Measurements from ENCODE around the gene CAMP. TPM values are rescaled to one million over a fixed set of nuclear protein-coding genes. Genes with fewer than 3 reads are reported as not detected.

The CAMP gene
- total RNA-seq, 1 experiment from 2014 or later = not detected

DNA sequence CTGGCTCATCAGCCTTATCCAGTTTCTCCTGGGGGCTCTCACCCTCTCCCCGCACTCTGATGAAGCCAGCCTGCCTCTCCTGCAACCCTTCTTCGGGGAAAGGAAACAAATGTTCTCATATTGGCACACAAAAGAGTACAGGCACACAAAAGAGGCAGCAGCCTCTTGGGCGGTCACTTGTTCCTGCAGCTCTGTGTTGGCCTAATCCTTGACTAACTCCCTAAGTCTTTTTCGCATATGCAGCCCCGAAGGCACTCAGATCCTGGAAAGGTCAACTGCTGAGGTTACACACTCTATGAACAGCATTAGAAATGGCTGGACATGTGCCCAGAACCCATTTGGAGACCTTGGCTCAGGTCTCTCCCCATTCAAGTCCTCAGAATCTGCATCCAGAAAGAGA lies 7.4 kb upstream of the CAMP start:
- DNase-seq = no peak
- no peak overlapping the region for H3K4me3 ChIP-seq (ENCODE audit: low read depth, low read length)
- Mint-ChIP-seq H3K9me3 (ENCODE audit: unreplicated experiment) (no peaks in the 10 kb centered on the region), H3K27me3 (ENCODE audit: insufficient read depth, unreplicated experiment) (no peaks in the 10 kb centered on the region), H3K4me3 (ENCODE audit: unreplicated experiment) (no peak overlapping the region), H3K4me1 (ENCODE audit: low read depth, unreplicated experiment) (no peaks in the 10 kb centered on the region), H3K27ac (ENCODE audit: unreplicated experiment) (no peak overlapping the region), H3K36me3 (ENCODE audit: insufficient read depth, unreplicated experiment) (no peaks in the 10 kb centered on the region)
- TF ChIP-seq, protein P1, sequence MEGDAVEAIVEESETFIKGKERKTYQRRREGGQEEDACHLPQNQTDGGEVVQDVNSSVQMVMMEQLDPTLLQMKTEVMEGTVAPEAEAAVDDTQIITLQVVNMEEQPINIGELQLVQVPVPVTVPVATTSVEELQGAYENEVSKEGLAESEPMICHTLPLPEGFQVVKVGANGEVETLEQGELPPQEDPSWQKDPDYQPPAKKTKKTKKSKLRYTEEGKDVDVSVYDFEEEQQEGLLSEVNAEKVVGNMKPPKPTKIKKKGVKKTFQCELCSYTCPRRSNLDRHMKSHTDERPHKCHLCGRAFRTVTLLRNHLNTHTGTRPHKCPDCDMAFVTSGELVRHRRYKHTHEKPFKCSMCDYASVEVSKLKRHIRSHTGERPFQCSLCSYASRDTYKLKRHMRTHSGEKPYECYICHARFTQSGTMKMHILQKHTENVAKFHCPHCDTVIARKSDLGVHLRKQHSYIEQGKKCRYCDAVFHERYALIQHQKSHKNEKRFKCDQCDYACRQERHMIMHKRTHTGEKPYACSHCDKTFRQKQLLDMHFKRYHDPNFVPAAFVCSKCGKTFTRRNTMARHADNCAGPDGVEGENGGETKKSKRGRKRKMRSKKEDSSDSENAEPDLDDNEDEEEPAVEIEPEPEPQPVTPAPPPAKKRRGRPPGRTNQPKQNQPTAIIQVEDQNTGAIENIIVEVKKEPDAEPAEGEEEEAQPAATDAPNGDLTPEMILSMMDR (IDR thresholded peaks at IDR 0.05; ENCODE audit: insufficient read depth in 1 of 2, low read depth in 1 of 2, low read length in 1 of 2, severe bottlenecking in 1 of 2, unreplicated experiment in 1 of 2) = no peak
- H3K36me3 ChIP-seq (ENCODE audit: control insufficient read depth, insufficient read depth, low read length) = no peaks in the 10 kb centered on the region
- no TSS peak for BruUV-seq (replicated peaks)
- H3K27me3 ChIP-seq (replicated peaks; ENCODE audit: control insufficient read depth, insufficient read depth, low read length) = no peaks in the 10 kb centered on the region
- CTCF ChIA-PET = no interaction called here
- no peaks in the 10 kb centered on the region for H3K4me1 ChIP-seq
- no peaks in the 10 kb centered on the region for H3K9me3 ChIP-seq
- POLR2A ChIA-PET = no interaction called here
- intact Hi-C loops (cut with micrococcal nuclease; ENCODE audit: unreplicated experiment) = no loop called here

DNA sequence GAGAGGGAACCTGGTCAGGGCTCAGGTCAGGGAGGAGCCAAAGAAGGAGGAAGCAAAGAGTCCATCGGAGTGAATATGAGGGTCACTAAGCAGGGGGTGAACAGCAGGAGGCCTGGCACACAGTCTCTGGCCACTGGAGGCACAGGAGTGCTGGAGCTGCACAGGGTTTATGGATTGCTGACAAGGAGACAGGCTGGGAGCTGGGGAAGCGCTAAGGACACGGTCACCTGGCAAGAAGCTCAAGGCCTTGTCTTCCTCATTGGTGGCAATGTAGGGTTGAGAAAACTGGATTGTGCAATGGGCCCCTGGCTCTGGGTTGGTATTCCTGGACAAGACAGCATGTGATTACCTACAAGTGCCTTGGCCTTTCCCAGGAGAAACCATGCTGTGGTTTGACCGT lies 5.8 kb upstream of the CAMP start:
- Histone ChIP-seq H3K4me3 (ENCODE audit: low read depth, low read length) (no peak overlapping the region), H3K36me3 (ENCODE audit: control insufficient read depth, insufficient read depth, low read length) (no peaks in the 10 kb centered on the region), H3K9me3 (no peaks in the 10 kb centered on the region), H3K4me1 (no peaks in the 10 kb centered on the region), H3K27me3 (replicated peaks; ENCODE audit: control insufficient read depth, insufficient read depth, low read length) (no peaks in the 10 kb centered on the region)
- no peaks in the 10 kb centered on the region for H3K36me3 Mint-ChIP-seq (ENCODE audit: insufficient read depth, unreplicated experiment)
- H3K27me3 Mint-ChIP-seq (ENCODE audit: insufficient read depth, unreplicated experiment) = no peaks in the 10 kb centered on the region
- ChIA-PET CTCF (no interaction called here), POLR2A (no interaction called here)
- H3K4me1 Mint-ChIP-seq (ENCODE audit: low read depth, unreplicated experiment) = no peaks in the 10 kb centered on the region
- TF ChIP-seq, protein P1 (IDR thresholded peaks at IDR 0.05; ENCODE audit: insufficient read depth in 1 of 2, low read depth in 1 of 2, low read length in 1 of 2, severe bottlenecking in 1 of 2, unreplicated experiment in 1 of 2) = no peak
- H3K9me3 Mint-ChIP-seq (ENCODE audit: unreplicated experiment) = no peaks in the 10 kb centered on the region
- H3K27ac Mint-ChIP-seq (ENCODE audit: unreplicated experiment) = no peak overlapping the region
- no peak overlapping the region for H3K4me3 Mint-ChIP-seq (ENCODE audit: unreplicated experiment)
- BruUV-seq (replicated peaks) = no TSS peak
- intact Hi-C loops (cut with micrococcal nuclease; ENCODE audit: unreplicated experiment) = no loop called here
- no peak for DNase-seq

DNA sequence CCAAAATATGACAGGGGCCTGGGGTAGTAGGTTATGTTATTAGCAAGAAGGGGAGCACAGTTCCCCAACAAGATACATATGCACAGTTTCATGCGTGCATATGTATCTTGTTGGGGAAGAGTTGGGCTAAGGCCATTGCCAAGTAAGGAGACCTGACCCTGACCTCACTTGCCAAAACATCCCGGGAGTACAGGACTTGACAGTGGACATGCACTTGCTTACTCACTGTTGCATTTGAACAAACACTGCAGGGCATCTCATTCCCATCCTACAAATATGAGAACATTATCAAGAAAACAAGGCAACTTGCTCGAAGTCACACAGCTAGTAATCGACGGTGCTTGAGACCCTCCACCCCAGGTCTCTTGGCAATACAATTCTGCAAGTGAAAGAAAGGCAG lies 4.8 kb upstream of the CAMP start:
- Mint-ChIP-seq H3K36me3 (ENCODE audit: insufficient read depth, unreplicated experiment) (no peaks in the 10 kb centered on the region), H3K27ac (ENCODE audit: unreplicated experiment) (no peak overlapping the region), H3K4me1 (ENCODE audit: low read depth, unreplicated experiment) (no peaks in the 10 kb centered on the region), H3K4me3 (ENCODE audit: unreplicated experiment) (no peak overlapping the region), H3K9me3 (ENCODE audit: unreplicated experiment) (no peaks in the 10 kb centered on the region), H3K27me3 (ENCODE audit: insufficient read depth, unreplicated experiment) (no peaks in the 10 kb centered on the region)
- Histone ChIP-seq H3K4me1 (no peaks in the 10 kb centered on the region), H3K4me3 (ENCODE audit: low read depth, low read length) (no peak overlapping the region), H3K9me3 (no peaks in the 10 kb centered on the region), H3K27me3 (replicated peaks; ENCODE audit: control insufficient read depth, insufficient read depth, low read length) (no peaks in the 10 kb centered on the region), H3K36me3 (ENCODE audit: control insufficient read depth, insufficient read depth, low read length) (no peaks in the 10 kb centered on the region)
- POLR2A ChIA-PET = no interaction called here
- TF ChIP-seq, protein P1 (IDR thresholded peaks at IDR 0.05; ENCODE audit: insufficient read depth in 1 of 2, low read depth in 1 of 2, low read length in 1 of 2, severe bottlenecking in 1 of 2, unreplicated experiment in 1 of 2) = no peak
- no peak for DNase-seq
- no TSS peak for BruUV-seq (replicated peaks)
- intact Hi-C loops (cut with micrococcal nuclease; ENCODE audit: unreplicated experiment) = no loop called here
- CTCF ChIA-PET = no interaction called here
